Stimulated activated CD8-positive, alpha-beta memory T cell treated with anti-CD3 and anti-CD28 coated beads, Interleukin-4, amount 100 ng/mL, for 48 hours (primary cell): Measurements from ENCODE around the gene EPB41L2.
"Not testable (repeated sequence)": the region's sequence is repeated elsewhere in the genome, so short reads cannot be mapped to it uniquely, and the experiment has no call there.

Experiments
- DNase-seq: peaks from one replicate; pipeline ENCODE4 v3.0.0-alpha.2; 2020

EPB41L2 gene

DNA sequence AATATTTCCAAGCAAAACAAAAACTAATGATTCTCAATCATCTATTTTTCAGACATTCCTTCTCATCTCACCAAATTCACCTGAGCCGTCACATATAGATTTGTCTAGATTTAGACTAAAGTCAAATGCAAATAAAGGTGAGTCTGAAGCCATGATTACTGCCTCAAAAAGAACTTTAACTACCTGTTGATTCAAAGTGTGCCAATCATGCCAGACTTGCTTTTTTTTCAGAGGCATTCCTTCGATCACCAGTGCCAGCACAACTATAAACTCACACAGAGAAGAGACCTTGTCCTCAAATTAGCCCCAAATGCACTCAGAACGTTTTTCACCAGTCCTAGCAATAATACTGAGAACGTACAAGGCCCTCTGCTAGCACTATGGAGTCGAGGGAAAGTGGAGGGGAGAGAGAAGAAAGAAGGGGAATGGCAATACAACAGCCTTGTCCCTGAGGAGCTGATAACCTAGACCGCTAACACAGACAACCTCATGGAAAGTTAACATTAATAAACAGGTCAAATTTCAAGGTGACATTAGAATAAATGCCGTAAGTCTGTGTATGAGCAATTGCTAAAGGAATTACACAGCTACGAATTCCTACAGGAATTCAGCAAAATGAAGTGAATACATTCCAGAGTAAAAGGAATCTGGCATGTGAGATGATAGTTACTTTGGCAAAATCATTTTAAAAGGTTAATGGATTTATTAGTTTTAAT lies 60.9 kb downstream of the EPB41L2 start:
- no peak for DNase-seq

DNA sequence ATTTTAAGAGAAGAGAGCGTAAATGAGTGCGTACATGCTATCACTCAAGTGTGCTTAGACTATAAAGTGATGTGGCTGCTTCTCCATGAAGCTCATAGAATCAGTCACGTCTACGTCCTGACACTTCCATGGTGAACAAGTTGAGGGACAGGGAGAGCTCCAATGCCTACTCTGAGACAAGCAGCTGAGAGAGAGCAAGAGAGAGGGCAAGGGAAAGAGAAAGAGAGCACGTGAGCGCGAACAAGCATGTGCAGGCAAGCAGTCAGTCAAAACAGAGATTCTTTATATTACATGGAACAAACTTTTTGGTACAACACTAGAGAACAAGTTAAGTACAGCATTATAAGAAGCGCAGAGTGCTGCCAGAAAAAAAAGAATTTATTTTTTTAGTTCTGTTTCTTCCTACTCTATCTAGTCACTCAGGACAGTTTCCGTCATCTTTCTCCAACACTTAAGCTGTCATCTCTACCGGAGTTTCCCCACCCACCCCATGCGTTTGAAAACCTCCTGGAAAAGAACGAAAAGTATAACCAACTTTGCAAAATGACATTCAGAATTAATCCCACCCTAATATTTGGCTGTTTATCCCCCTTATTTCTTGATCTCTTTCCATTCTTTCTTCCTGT lies 61.8 kb downstream of the EPB41L2 start:
- DNase-seq = no peak

DNA sequence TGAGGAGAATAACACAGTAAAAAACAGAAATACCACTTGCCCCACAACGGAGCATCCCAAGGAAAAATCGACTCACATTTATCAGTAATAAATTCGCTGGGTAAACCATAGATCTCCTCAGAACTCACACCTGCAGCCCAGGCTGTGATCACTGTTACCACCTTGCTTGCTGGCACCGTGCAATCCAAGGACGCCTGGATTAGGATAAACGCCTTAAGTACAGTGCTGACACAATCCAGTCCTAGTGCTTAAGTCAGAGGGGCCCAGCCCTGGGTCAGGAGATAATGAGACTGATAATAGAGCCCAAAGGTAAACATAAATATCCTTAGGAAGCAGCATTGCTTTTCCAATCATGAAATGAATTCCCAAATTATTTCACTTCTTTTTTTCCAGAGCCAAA lies 62.5 kb downstream of the EPB41L2 start:
- DNase-seq = no peak

DNA sequence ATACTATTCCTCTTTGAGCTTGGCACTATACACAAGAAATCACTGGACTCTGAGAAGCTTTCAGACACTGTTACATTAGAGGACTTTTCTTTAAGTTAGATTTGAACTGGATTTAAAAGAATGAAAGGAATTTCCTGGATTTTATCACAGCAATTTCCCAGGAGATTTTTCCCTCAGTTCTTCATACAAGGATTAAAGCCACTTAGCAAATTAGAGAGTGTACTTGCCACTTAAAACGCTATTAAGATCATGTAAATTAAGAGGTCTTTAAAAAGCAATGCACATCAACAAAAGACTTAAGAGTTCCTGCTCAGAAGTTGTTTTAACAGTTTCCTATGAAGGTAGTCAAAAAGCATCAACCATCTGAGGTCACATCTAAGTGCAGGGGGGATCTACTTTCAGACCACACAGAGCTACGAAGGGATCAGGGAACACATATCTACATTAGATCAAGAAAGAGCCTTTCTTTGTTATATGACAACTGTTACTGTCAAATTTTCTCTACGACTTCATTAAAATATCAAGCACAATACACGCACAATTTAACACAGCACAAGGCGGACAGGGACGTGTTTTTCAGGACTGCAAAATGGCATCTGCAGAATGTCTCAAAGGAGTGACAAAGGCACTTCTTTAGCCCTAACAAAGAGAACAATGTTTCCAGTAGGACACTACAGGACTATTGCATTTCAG lies 65.8 kb downstream of the EPB41L2 start:
- DNase-seq = no peak

DNA sequence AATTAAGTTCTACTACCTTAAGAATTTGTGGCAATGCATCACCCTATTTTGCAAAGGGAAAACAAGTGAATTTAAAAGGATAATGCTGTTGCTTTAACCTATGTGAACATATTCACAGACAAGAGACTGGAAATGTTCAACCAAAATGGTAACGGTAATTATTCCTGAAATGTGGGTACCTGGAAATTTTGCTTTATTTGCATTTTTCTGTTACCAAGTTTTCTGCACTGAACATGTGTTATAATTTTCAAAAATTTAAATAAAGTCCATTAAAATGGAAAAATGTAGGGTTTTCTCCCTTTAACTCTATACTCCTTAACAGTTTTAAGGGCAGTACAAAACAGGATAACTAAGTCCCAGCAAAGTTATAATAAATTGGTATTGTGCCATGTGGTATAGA lies 66.4 kb downstream of the EPB41L2 start:
- DNase-seq = no peak

DNA sequence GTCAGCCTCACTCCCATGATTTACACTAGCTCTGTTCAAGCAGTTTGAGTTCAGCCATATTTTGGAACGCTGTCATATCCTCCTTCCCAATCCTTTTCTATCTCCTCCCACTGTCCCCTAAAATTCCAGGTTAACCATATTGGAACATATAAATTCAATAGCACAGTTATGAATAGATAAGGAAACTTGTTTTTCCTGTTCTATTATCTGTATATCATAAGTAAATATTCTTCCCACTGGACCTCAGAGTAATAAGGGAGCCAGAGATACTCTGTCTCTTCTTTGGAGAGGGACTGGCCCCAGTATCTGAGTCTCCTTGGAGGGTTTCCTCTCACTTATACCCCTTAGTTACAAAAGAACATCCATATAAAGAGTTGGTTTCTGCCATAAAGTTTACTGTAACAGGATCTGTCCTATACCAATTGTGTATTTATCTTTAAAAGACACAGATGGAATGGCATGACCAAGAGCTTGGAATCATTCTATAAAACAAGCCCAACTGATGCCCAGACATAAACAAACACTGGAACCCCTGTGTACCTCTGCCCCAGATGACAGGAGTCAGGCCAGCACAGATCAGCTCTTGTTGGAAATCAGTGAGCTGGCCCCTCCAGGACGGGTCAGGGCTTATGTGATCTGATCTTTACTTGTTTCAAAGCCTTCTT lies 67.1 kb downstream of the EPB41L2 start:
- DNase-seq = no peak

DNA sequence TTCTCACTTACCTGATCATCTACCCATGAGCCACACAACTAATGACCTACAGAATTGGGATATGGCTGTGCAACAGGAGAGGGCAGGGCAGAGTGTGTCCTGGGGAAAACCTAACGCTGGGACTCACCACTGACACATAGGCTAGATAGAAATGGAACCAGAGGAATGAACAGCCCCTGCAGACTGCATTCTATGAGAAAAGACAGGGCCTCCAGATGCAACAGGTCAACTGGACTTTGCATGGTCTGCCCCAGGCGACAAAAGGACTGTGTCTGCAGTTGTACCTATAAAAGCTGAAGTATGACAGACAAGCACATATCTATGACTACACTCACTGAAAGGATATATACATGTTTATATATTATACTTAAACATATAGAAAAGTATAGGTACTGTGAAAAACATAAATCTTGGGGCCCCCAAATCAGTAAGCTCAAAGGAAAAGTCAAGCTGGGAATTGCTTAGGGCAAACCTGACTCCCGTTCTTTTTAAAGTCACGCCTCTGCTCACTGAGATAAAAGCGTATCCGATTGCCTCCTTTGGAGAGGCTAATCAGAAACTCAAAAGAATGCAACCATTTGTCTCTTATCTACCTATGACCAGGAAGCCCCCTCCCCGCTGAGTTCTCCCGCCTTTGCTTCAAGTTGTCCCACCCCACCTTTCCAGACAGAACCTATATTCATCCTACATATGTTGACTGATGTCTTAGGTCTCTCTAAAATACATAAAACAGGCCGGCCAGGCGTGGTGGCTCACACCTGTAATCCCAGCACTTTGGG lies 68.5 kb downstream of the EPB41L2 start:
- no peak for DNase-seq

DNA sequence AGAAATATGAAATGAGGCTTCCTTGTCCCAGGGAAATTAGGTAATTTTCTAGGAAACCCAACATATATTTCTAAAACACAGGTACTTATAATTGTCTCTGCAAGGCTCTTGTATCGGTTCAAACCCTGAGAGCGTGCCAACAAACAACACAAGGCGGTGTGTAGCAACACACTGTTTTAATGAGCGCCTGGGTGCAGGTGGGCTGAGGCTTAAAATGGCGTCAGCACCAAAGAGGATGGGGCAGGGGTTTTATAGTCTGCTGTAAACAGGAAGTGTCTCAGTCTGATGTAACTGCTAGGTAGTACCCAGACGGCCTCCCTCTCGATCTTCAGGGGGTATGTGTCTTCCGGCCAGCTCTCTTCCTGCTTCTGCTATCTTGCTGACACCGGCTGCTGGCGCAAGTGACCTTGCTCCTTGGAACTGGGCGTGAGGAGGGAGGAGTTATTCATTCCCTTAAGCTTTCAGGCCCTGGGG lies 69.7 kb downstream of the EPB41L2 start:
- DNase-seq = no peak

DNA sequence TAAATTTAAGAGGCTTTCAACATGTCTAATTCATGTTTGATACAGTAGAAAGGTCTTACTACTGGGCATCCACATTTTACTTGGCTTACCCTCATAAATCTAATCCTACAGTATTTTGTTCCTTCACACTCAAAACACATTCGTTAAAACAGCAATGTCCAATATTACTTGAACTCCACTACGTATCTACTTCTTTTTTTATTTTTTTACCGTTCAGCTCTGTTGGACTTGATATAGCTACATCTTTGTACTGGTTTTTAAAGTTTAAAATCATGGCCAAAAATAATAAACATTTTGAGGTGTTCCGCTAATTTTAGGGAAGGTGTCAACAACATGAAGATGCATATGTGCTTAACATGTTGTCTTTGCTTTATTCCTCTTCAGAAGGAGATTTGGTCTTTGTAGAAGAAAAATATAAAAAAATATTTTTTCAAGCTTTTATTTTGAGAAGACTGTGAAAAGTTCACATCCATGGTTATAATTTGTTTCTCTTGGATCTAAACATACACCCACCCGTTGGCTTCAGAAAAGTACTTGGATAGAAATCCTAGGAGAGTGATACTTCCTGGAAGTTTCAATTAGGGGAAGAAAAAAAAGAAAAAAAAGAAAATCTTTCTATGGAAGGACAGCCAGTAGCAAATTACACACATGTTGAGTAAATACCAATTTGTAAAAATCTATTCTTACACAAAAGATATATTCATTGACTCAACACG lies 71.5 kb downstream of the EPB41L2 start:
- no peak for DNase-seq

DNA sequence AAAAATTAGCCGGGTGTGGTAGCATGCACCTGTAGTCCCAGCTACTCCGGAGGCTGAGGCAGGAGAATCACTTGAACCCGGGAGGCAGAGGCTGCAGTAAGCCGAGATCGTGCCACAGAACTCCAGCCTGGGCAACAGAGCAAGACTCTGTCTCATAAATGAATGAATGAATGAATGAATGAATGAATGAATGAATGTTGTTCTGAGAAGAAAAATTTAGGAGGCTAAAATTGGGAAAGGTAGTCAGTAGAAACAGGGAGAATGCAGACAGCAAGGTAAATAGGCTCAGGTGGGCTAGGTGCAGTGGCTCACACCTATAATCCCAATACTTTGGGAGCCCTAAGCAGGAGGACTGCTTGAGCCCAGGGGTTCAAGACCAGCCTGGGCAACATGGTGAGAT lies 75.5 kb downstream of the EPB41L2 start:
- DNase-seq = not testable (repeated sequence)

DNA sequence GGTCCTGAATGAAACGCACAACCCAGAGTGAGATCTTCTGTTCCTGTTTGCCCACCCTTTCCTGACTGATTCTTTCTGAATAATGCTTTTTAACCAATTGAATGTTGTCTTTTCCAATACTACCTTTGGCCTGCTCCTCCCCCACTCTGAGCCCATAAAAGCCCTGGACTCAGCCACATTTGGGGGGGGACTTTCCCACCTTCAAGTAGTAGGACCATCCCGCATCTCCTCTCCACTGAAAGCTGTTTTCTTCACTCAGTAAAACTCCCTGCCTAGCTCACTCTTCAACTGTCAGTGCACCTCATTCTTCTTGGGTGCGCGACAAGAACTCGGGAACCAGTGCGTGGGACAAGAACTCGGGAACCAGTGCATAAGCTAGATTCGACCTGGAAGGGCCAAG lies 77.9 kb downstream of the EPB41L2 start:
- no peak for DNase-seq

DNA sequence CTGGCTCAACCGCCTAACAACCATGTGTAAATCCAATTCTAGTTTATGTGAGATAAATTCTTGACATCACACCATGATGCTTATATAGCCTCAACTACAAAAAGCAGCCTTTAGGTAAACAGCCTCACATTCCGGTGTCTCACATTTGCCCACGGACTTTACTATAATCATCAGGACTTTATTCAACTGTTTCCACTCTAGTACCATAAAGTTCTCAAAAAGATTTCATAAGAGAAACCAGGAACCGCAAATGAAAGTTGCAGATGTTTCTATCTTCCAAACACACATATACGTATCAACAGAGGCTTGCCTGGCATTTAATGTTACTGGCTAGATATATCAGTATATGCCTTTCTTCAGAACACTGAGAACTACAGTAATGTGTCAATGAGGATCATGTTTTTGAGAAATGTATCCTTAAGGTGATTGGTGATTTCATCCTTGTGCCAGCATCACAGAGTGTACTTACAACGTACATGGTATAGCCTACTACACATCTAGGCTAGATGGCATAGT lies 80.0 kb downstream of the EPB41L2 start:
- DNase-seq = no peak

DNA sequence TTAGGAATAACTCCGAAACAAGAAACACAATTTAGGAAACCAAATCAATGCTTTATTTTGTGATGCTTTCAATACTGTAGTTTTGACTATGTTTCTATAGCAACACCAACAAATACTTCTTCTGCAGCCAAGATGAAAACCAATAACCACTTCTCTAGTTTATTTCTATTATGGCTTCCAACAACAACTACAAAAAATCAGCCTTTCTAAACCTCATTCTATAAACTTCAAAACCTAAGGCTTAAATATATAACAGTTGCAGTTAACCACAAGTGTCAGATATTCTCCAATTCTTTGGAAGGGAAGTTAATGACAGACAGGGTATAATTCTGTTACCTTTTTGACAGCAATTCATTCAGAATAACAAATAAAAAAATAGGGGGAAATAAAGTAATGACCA lies 80.9 kb downstream of the EPB41L2 start:
- no peak for DNase-seq

DNA sequence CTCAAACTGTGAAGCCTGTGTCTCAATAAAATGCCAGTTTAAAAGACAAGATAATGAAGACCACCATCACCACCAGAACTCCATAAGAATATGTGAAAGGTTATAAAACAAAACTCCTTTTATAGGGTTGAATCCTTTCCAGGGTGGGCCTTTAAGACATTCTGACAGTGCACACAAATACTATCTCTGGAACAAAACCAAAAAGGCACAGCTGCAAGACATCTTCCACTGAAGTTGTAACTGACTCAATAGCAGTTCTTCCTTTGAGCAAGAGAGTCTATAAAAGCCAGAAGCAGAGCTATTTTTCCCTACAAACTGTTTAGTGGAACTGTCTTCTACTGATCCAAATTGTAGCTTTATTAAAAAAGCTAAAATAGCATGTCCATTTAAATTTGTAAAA lies 81.6 kb downstream of the EPB41L2 start:
- no peak for DNase-seq

DNA sequence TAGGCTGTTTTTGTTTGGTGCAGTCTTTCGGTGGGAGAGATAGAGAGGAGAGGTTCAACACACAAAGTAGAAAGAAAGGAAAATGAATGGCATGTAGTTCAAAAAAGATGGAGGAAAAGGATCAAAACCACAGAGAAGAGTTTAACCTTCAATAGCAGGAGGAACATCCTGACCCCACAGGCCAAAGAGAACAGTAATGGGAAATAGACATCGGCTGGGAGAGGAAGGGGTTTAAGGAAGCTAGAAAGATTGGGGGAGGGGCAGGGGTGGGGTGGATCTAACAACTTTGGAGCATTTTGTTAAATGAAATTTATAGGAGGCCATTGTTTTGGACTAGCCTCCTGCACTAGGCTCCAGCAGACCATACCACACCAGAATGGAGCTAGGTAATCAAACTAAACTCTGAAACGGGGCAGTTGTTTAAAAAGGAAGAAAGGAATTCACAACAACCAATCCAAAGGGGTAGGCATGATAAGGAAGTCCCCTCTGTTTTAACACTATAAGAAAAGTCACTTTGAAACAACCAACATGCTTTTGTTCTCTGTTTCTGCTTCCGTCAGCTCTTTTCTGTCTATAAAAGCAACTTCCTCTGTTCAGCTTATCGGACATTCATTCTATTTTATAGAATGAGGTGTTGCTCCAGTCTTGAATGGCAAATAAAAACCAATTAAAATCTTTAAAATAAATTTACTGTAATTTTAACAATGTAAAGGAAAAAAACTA lies 82.6 kb downstream of the EPB41L2 start:
- DNase-seq = no peak

DNA sequence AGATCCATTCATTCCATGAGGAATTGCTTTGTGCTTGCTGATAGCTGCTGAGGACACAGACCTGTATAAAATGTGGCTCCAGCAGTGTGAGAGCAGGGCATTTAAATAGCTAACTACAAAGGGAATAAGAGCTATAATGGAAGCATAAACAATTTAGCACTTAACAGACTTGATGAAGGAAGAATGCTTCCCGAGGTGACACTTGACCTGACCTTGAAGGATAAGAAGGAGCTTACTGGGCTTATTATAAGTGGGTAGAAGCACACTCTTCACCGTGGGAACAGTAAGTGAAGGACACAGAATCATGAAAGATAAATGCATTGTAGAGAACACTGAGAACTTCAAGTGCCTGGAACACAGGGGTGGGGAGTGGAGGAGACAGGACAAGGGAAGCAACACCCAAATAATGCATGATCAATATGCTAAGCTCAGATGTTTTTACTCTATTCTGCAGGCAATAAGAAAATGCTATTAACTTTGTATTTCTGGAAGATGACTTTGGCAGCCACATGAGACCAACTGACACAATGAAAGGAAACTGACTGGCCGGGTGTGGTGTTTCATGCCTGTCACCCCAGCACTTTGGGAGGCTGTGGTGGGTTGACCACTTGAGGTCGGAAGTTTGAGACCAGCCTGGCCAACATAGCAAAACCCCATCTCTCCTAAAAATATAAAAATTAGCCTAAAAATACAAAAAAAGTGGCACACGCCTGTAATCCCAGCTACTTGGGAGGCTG lies 84.2 kb downstream of the EPB41L2 start:
- DNase-seq = no peak

DNA sequence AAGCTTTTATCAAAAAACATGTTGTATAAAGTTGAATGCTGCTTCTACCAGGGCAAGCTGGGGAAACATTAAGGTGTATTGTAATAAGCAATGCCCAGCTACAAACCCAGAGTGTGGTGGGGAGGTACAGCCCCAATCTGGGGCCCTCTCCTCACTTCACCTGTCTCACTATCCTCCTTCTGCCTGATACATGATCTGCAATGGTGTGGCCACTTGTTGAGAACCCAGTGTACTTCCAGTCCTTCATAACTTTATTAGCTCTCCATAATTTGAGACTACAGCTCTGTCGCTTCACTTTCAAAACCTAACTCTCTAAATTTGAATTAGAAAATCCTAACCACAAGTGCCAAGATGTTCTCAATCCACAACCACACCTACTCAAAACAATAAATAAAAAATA lies 84.9 kb downstream of the EPB41L2 start:
- DNase-seq = no peak

DNA sequence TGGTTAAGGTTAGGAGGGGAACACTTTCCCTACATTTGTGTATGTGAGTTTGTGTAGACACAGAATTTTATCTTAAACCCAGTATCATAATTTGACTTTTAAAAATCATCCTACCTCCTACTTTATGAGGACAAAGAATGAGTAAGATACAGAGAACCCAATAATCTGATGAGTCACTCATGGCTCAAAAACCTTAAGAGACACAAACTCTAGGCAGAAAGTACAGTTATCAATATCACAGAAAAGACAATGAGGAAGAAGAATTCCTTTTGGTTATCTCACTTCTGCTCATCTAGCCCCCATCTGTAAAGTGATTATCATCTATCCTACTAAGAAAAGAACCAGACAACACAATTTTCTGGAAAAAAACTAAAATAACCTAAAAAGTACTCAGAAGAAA lies 87.7 kb downstream of the EPB41L2 start:
- no peak for DNase-seq

DNA sequence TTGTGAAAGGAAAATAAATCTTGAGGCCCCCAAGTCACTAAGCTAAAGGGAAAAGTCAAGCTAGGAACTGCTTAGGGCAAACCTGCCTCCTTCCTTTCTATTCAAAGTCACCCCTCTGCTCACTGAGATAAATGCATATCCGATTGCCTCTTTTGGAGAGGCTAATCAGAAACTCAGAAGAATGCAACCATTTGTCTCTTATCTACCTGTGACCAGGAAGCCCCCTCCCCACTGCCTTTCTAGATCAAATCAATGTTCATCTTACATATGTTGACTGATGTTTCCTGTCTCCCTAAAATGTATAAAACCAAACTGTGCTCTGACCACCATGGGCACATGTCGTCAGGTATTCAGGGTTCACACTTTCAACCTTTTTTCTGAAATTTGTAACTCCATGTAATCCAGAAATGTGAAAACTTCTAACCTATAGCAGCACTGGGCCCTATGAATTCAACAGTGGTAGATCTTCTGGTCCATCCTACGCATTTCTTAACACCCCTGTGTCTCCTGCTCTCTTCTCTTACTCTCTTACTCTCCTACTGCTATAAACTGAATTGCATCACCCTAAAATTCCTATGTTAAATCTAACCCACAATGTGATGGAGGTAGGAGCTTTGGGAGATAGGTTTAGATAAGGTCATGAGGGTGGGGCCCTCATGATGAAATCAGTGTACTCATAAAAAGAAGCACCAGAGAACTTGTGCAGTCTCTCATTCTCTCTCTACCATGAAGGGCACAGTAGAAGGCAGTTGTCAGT lies 89.3 kb downstream of the EPB41L2 start:
- no peak for DNase-seq

DNA sequence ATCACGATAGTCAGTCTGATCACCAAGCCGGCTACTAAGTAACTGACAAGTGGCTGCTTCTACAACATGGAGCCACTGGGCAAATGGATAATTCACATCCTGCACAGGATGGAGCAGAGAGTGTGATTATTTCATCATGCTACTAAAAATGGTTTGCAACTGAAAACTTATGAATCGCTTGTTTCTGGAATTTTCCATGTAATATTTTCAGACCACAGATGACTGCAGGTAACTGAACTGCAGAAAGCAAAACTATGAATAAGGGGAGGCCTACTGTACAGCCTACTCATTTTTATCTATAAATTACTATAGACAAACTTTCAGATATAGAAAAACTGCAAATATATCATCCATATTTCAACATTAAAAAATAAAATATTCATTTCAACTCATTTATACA lies 91.5 kb downstream of the EPB41L2 start:
- no peak for DNase-seq
